Ascending aorta (tissue), 2 donors: Measurements from ENCODE around the gene TRMT112. TPM values are rescaled to one million over a fixed set of nuclear protein-coding genes. Genes with fewer than 3 reads are reported as not detected.
A peak's percentile ranks its signal among the peaks of the same experiment; 100 is the strongest.

ENCODE experiments used
- DNase-seq, 2 donors: peaks; one replicate each; pipeline ENCODE4 v3.0.0-alpha.2; 2019; ENCODE audit warnings: low spot score in 2 of 2
- H3K27ac ChIP-seq, 2 donors: fragments of 200-600 bp; sonication (generic); one replicate each; pipeline ENCODE4 v1.5.1; 2016 to 2017; ENCODE audit warnings: mild to moderate bottlenecking in 1 of 2
- H3K27me3 ChIP-seq: fragments of 200-600 bp; sonication (generic); one replicate; pipeline ENCODE4 v1.5.1; 2017
- H3K36me3 ChIP-seq, 2 donors: fragments of 200-600 bp; sonication (generic); one replicate each; pipeline ENCODE4 v1.5.1; 2016
- H3K4me1 ChIP-seq, 2 donors: fragments of 200-600 bp; sonication (generic); one replicate each; pipeline ENCODE4 v1.5.1; 2016 to 2017; ENCODE audit warnings: mild to moderate bottlenecking in 1 of 2
- H3K4me3 ChIP-seq, 2 donors: fragments of 200-600 bp; sonication (generic); one replicate each; pipeline ENCODE4 v1.5.1; 2016 to 2017; ENCODE audit warnings: mild to moderate bottlenecking in 1 of 2
- H3K9me3 ChIP-seq, 2 donors: fragments of 200-600 bp; sonication (generic); one replicate each; pipeline ENCODE4 v1.5.1; 2016
- intact Hi-C: fragments of 100-400 bp; cut with DNase I; formaldehyde crosslinking; loops from one replicate; pipeline ENCODE4 v1.15.1; 2023
- total RNA-seq: library from RNA; depleted of rRNA; stranded (reverse); fragments of >200 nt; gene quantifications from one replicate; pipeline ENCODE4 v1.1.0, GENCODE V29; 2016
- TF ChIP-seq, protein P1 (sequence below), 3 experiments: fragments of 200-600 bp in 2 of 3; fragments of 450-650 bp in 1 of 3; sonication (generic) in 2 of 3; IDR thresholded peaks; one replicate each; pipeline ENCODE4 v1.5.1; 2016 to 2019; ENCODE audit warnings: antibody characterized with exemption in 3 of 3, mild to moderate bottlenecking in 1 of 3, moderate library complexity in 1 of 3

The TRMT112 gene
- total RNA-seq, 1 donor from 2014 or later, result 384 TPM

DNA sequence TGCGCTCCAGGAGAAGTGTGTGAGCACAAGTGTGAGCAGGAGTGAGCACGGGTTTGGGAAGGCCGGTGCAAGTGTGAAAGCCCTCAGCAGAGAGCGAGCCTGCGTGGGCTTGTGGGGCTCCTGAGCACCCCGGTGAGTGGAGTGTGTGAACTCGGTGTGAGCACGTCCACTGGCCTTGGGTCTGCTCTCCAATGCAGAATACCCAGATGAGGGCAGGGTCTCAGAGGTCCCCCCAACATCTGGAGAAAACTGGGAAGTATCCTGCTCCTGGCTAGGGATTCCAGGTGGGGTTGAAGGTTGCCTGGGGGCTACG lies 10.8 kb downstream of the TRMT112 start:
- no peaks in the 10 kb centered on the region for H3K36me3 ChIP-seq
- DNase-seq, result no peak
- peaks cover 3 to 8% of the 10 kb centered on the region in 2 donors for H3K4me1 ChIP-seq
- H3K27ac ChIP-seq, result peak overlapping the region; percentile 4 to 33
- H3K4me3 ChIP-seq, result peak overlapping the region; percentile 72 to 81
- no peaks in the 10 kb centered on the region for H3K9me3 ChIP-seq
- TF ChIP-seq, protein P1, sequence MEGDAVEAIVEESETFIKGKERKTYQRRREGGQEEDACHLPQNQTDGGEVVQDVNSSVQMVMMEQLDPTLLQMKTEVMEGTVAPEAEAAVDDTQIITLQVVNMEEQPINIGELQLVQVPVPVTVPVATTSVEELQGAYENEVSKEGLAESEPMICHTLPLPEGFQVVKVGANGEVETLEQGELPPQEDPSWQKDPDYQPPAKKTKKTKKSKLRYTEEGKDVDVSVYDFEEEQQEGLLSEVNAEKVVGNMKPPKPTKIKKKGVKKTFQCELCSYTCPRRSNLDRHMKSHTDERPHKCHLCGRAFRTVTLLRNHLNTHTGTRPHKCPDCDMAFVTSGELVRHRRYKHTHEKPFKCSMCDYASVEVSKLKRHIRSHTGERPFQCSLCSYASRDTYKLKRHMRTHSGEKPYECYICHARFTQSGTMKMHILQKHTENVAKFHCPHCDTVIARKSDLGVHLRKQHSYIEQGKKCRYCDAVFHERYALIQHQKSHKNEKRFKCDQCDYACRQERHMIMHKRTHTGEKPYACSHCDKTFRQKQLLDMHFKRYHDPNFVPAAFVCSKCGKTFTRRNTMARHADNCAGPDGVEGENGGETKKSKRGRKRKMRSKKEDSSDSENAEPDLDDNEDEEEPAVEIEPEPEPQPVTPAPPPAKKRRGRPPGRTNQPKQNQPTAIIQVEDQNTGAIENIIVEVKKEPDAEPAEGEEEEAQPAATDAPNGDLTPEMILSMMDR (IDR thresholded peaks at IDR 0.05), result no peak
- intact Hi-C loops, result no loop called here
- no peaks in the 10 kb centered on the region for H3K27me3 ChIP-seq

DNA sequence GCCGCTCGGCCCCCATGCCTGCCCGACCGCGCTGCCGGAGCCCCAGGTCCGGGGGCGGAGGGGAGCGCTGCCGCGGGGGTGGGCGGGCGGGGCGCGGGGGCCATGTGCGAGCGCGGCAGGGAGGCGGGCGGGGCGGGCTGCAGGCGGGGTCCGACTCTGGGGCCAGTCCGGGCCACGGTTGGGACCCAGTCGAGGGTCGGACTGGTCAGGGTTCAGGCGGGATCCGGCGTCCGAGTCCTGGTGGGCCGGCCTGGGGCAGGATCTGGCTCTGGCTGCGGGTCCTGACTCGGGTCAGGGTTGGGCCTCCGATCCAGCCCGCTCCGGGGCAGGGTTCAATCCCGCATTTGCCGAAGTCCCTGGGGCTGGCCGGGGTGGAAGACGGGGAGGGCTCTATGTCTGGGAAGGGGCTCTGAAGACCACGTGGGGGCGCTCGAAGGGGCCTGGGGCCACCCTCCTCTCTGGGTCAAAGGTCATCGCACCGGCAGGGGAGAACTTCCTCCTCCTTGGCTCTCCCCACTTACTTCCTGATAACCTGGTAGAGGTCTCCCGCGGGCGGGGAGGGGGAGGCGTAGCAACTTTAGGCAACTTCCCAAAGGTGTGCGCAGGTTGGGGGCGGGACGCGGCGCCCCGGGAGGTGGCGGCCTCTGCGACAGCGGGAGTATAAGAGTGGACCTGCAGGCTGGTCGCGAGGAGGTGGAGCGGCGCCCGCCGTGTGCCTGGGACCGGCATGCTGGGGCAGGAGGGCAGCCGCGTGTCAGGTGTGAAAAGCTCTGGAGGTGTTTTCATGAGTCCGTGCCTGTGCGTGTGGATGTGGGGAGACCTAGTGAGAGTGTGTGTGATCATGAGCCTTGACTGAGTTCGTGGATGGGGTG lies 11.4 kb downstream of the TRMT112 start:
- peak in 1 of 2 donors; percentile 82 for DNase-seq
- H3K9me3 ChIP-seq, result no peaks in the 10 kb centered on the region
- TF ChIP-seq, protein P1 (IDR thresholded peaks at IDR 0.05), result peak in 2 of 3 experiments; percentile 5 to 38
- intact Hi-C loops, result loop anchor here (1.0 to 2.0 kb wide), 5 partner anchors 11 to 65 kb away; partner anchors contain the start of genes FKBP2, GPR137, RPS6KA4 and TRMT112
- H3K4me1 ChIP-seq, result peaks cover 3 to 8% of the 10 kb centered on the region in 2 donors
- no peaks in the 10 kb centered on the region for H3K27me3 ChIP-seq
- H3K36me3 ChIP-seq, result no peaks in the 10 kb centered on the region
- H3K27ac ChIP-seq, result peak overlapping the region; percentile 4 to 75
- peak overlapping the region; percentile 72 to 81 for H3K4me3 ChIP-seq

DNA sequence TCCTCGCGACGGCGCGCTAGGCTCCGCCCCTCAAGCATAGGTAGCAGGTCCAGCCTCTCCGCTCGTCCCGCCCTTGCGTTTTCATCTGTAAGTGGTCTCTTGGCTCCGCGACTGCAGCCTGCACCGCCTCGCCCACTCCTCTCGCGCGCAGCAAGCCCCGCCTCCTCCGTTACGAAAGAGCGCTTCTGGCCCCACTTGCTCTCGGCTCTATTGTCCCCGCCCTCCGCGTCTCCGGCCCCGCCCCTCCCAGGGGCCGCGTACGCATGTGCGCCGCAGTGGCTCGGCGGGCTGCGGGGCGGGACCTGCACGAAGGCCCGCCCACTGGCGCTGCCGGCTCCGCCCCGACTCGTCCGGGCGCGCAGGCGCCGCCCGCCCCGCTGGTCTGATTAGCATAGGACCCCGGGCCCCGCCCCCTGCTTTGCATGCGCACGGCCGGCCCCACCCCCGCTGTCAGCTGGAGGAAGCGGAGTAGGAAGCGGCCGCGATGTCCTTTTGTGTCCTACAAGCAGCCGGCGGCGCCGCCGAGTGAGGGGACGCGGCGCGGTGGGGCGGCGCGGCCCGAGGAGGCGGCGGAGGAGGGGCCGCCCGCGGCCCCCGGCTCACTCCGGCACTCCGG lies 12.2 kb downstream of the TRMT112 start, which contains the start of gene ESRRA:
TSS of gene ESRRA (plus strand) at position 450 of the 616 bp plus-strand sequence. CDS start 1,656 bp downstream, outside the sequence.
- TF ChIP-seq, protein P1 (IDR thresholded peaks at IDR 0.05), result no peak
- H3K36me3 ChIP-seq, result no peaks in the 10 kb centered on the region
- no peaks in the 10 kb centered on the region for H3K27me3 ChIP-seq
- no peaks in the 10 kb centered on the region for H3K9me3 ChIP-seq
- intact Hi-C loops, result loop anchor here (1.0 to 2.0 kb wide), 5 partner anchors 12 to 64 kb away; partner anchors contain the start of genes FKBP2, GPR137, RPS6KA4 and TRMT112
- peaks cover 10 to 15% of the 10 kb centered on the region in 2 donors for H3K4me1 ChIP-seq
- H3K4me3 ChIP-seq, result peak within 1 kb of the TSS; percentile 72 to 81
- peak; percentile 100 for DNase-seq
- H3K27ac ChIP-seq, result peak within 1 kb of the TSS; percentile 68 to 86

- DNase-seq, result peak; percentile 73 to 96
- TF ChIP-seq, protein P1 (IDR thresholded peaks at IDR 0.05), result peak; percentile 63 to 89 (median 80)
- H3K27me3 ChIP-seq, result no peaks in the 10 kb centered on the region
- peak overlapping the region; percentile 59 to 73 for H3K4me3 ChIP-seq
- H3K9me3 ChIP-seq, result no peaks in the 10 kb centered on the region
- peak overlapping the region; percentile 68 to 86 for H3K27ac ChIP-seq
- intact Hi-C loops, result loop anchor here (1.0 to 5.0 kb wide), 8 partner anchors 13 to 100 kb away; partner anchors contain the start of genes FKBP2, GPR137, NUDT22 and PLCB3
- no peaks in the 10 kb centered on the region for H3K36me3 ChIP-seq
- H3K4me1 ChIP-seq, result peaks cover 14 to 22% of the 10 kb centered on the region in 2 donors
Observed at GRCh38 chr11:64304316-64305072, 12.9 kb downstream of the TRMT112 start.

GRCh38 chr11:64304032-64304315 lies 13.4 kb downstream of the TRMT112 start:
- no peak for DNase-seq

More at GRCh38 chr11:64304032-64304315, 13.4 kb downstream of the TRMT112 start:
- peak overlapping the region in 1 of 2 donors; percentile 86 for H3K27ac ChIP-seq
- peaks cover 14 to 23% of the 10 kb centered on the region in 2 donors for H3K4me1 ChIP-seq
- no peaks in the 10 kb centered on the region for H3K9me3 ChIP-seq
- no peaks in the 10 kb centered on the region for H3K27me3 ChIP-seq
- H3K36me3 ChIP-seq, result no peaks in the 10 kb centered on the region
- peak overlapping the region in 1 of 2 donors; percentile 73 for H3K4me3 ChIP-seq
- intact Hi-C loops, result loop anchor here (1.0 to 5.0 kb wide), 5 partner anchors 53 to 100 kb away; partner anchors contain the start of genes FKBP2, NUDT22, PLCB3 and RPS6KA4
- TF ChIP-seq, protein P1 (IDR thresholded peaks at IDR 0.05), result no peak
